OCI-LY1 (cell line): Measurements from ENCODE around the gene HGFAC.

Source experiments
- CTCF ChIP-seq: fragments of 200-600 bp; sonication (generic), shearing (Covaris generic); IDR thresholded peaks from 2 replicates; pipeline ENCODE4 v1.5.1; 2017; ENCODE audit warnings: mild to moderate bottlenecking, antibody characterized with exemption, low read length, moderate library complexity, mixed read lengths
- EZH2 ChIP-seq: fragments of 200-600 bp; sonication (generic), shearing (Covaris generic); IDR thresholded peaks from 2 replicates; pipeline ENCODE4 v1.8.0; 2017; ENCODE audit warnings: borderline replicate concordance, mixed run types, mild to moderate bottlenecking, antibody characterized with exemption, low read length, moderate library complexity, mixed read lengths

DNA sequence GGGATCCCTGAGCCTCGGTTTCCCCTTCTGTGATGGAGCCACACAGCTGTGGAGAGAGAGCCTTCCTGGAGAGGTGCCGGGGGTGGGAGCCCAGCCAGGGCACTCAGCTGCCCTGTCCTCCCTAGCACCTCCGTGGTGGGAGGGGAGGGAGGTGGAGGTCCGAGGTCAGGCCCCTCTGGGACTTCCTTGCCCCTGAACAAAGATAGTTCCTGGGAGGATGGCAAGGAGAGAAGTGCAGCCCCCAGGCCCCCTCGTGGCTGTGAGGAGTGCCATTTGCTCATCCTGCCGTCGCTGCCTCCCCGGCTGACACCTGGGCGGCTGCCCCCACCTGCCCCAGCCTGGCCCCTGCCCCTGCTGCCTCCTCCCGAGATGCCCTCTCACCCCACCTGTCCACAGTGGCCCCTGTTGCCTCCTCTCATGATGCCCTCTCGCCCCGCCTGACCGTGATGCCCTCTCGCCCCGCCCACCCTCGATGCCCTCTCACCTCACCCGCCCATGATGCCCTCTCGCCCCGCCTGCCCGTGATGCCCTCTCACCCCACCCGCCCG lies 34.0 kb downstream of the HGFAC start:
- TF ChIP-seq CTCF (no peak), EZH2 (no peak)
